ENCODE results near the gene RUNDC3A.

The RUNDC3A gene

GRCh38 chr17:44358066-44358465 is 49.7 kb downstream of the RUNDC3A start:
- Histone ChIP-seq H3K18ac (ENCODE audit: low read length) (no peak overlapping the region), H4K91ac (ENCODE audit: low read depth, low read length) (no peak overlapping the region), H2AK5ac (ENCODE audit: low read length) (no peak overlapping the region), H2BK120ac (ENCODE audit: insufficient read depth, low read length, poor library complexity) (no peak overlapping the region), H3K4ac (ENCODE audit: low read depth, low read length) (no peak overlapping the region), H3K27ac (ENCODE audit: low read depth, low read length) (no peak overlapping the region), H4K8ac (ENCODE audit: low read depth, low read length) (no peak overlapping the region), H3K9me3 (ENCODE audit: insufficient read depth, low read depth, low read length) (no peaks in the 10 kb centered on the region), H3K9ac (ENCODE audit: low read length) (no peak overlapping the region), H3K36me3 (ENCODE audit: control insufficient read depth in 1 of 2, insufficient read depth in 2 of 2, low read length in 2 of 2) (peaks cover 6 to 9% of the 10 kb centered on the region in 2 experiments), H3K4me1 (ENCODE audit: control insufficient read depth in 1 of 2, insufficient read depth in 2 of 2, low read length in 2 of 2) (peaks cover 2 to 13% of the 10 kb centered on the region in 2 experiments), H2AFZ (ENCODE audit: insufficient read depth, low read length, poor library complexity) (no peak overlapping the region), H3K23ac (ENCODE audit: low read length) (no peak overlapping the region), H4K12ac (ENCODE audit: low read depth, low read length) (no peak overlapping the region), H3K79me2 (ENCODE audit: control insufficient read depth, insufficient read depth, low read length, poor library complexity) (peaks cover 1% of the 10 kb centered on the region), H2BK12ac (ENCODE audit: low read length) (no peak overlapping the region), H3K27me3 (ENCODE audit: insufficient read depth, low read length) (no peaks in the 10 kb centered on the region), H2BK5ac (ENCODE audit: low read depth, low read length, poor library complexity) (no peak overlapping the region), H3K14ac (ENCODE audit: low read length) (no peak overlapping the region), H3K79me1 (ENCODE audit: low read length) (peaks cover 1% of the 10 kb centered on the region), H3K4me2 (ENCODE audit: low read length) (no peak overlapping the region), H3K4me3 (ENCODE audit: low read depth, low read length) (no peak overlapping the region)
- WGBS (ENCODE audit: extremely low coverage, insufficient coverage, insufficient read length) = no CpG with 5 or more reads among the region's 9 CpGs
- no peak for DNase-seq

DNA sequence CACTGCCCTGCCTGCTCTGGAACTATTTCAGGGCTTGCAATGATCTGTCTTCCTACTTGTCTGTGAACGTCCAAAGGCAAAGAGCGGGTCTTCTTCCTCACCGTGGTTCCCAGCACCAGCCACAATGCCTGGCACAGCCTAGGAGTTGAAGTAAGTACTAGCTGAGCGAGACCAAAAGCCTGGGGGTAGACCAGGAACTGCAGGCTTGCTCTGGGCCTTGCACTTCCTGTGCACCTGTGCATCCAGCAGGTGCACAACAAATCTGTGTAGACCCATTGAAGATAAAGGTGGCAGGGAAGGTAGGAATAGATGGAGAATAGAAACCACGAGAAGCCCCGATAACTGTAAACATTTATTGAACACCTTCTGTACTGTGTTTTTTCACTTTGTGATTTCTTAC is 50.6 kb downstream of the RUNDC3A start:
- no peak for DNase-seq
- H3K4me2 ChIP-seq (ENCODE audit: low read length) = no peak overlapping the region
- peaks cover 2 to 11% of the 10 kb centered on the region in 2 experiments for H3K4me1 ChIP-seq (ENCODE audit: control insufficient read depth in 1 of 2, insufficient read depth in 2 of 2, low read length in 2 of 2)
- H2AK5ac ChIP-seq (ENCODE audit: low read length) = no peak overlapping the region
- H3K9me3 ChIP-seq (ENCODE audit: insufficient read depth, low read depth, low read length) = no peaks in the 10 kb centered on the region
- no peak overlapping the region for H4K8ac ChIP-seq (ENCODE audit: low read depth, low read length)
- H3K79me2 ChIP-seq (ENCODE audit: control insufficient read depth, insufficient read depth, low read length, poor library complexity) = peaks cover 6% of the 10 kb centered on the region
- WGBS (ENCODE audit: extremely low coverage, insufficient coverage, insufficient read length) = no CpG with 5 or more reads among the region's 6 CpGs
- no peak overlapping the region for H3K27ac ChIP-seq (ENCODE audit: low read depth, low read length)
- H3K79me1 ChIP-seq (ENCODE audit: low read length) = peaks cover 6% of the 10 kb centered on the region
- H3K14ac ChIP-seq (ENCODE audit: low read length) = no peak overlapping the region
- no peak overlapping the region for H3K18ac ChIP-seq (ENCODE audit: low read length)
- H3K4me3 ChIP-seq (ENCODE audit: low read depth, low read length) = no peak overlapping the region
- H3K4ac ChIP-seq (ENCODE audit: low read depth, low read length) = no peak overlapping the region
- H2BK12ac ChIP-seq (ENCODE audit: low read length) = no peak overlapping the region
- H2BK5ac ChIP-seq (ENCODE audit: low read depth, low read length, poor library complexity) = no peak overlapping the region
- peaks cover 6 to 9% of the 10 kb centered on the region in 2 experiments for H3K36me3 ChIP-seq (ENCODE audit: control insufficient read depth in 1 of 2, insufficient read depth in 2 of 2, low read length in 2 of 2)
- H3K9ac ChIP-seq (ENCODE audit: low read length) = no peak overlapping the region
- H4K91ac ChIP-seq (ENCODE audit: low read depth, low read length) = no peak overlapping the region
- H2AFZ ChIP-seq (ENCODE audit: insufficient read depth, low read length, poor library complexity) = no peak overlapping the region
- peak overlapping the region; percentile 10 for H4K12ac ChIP-seq (ENCODE audit: low read depth, low read length)
- no peak overlapping the region for H3K23ac ChIP-seq (ENCODE audit: low read length)
- H3K27me3 ChIP-seq (ENCODE audit: insufficient read depth, low read length) = no peaks in the 10 kb centered on the region
- no peak overlapping the region for H2BK120ac ChIP-seq (ENCODE audit: insufficient read depth, low read length, poor library complexity)

GRCh38 chr17:44359458-44360143 is 51.2 kb downstream of the RUNDC3A start:
- Histone ChIP-seq H3K79me2 (ENCODE audit: control insufficient read depth, insufficient read depth, low read length, poor library complexity) (peaks cover 6% of the 10 kb centered on the region), H3K9ac (ENCODE audit: low read length) (no peak overlapping the region), H3K27ac (ENCODE audit: low read depth, low read length) (no peak overlapping the region), H4K91ac (ENCODE audit: low read depth, low read length) (no peak overlapping the region), H3K9me3 (ENCODE audit: insufficient read depth, low read depth, low read length) (no peaks in the 10 kb centered on the region), H3K4me2 (ENCODE audit: low read length) (no peak overlapping the region), H3K36me3 (ENCODE audit: control insufficient read depth in 1 of 2, insufficient read depth in 2 of 2, low read length in 2 of 2) (peaks cover 6 to 9% of the 10 kb centered on the region in 2 experiments), H4K12ac (ENCODE audit: low read depth, low read length) (no peak overlapping the region), H3K4me1 (ENCODE audit: control insufficient read depth in 1 of 2, insufficient read depth in 2 of 2, low read length in 2 of 2) (peaks cover 2 to 11% of the 10 kb centered on the region in 2 experiments), H3K27me3 (ENCODE audit: insufficient read depth, low read length) (no peaks in the 10 kb centered on the region), H3K4ac (ENCODE audit: low read depth, low read length) (no peak overlapping the region), H3K18ac (ENCODE audit: low read length) (no peak overlapping the region), H3K79me1 (ENCODE audit: low read length) (peaks cover 6% of the 10 kb centered on the region), H2BK5ac (ENCODE audit: low read depth, low read length, poor library complexity) (no peak overlapping the region), H2BK12ac (ENCODE audit: low read length) (no peak overlapping the region), H4K8ac (ENCODE audit: low read depth, low read length) (no peak overlapping the region), H3K23ac (ENCODE audit: low read length) (no peak overlapping the region), H2AFZ (ENCODE audit: insufficient read depth, low read length, poor library complexity) (no peak overlapping the region), H3K14ac (ENCODE audit: low read length) (no peak overlapping the region), H2BK120ac (ENCODE audit: insufficient read depth, low read length, poor library complexity) (no peak overlapping the region), H2AK5ac (ENCODE audit: low read length) (no peak overlapping the region), H3K4me3 (ENCODE audit: low read depth, low read length) (no peak overlapping the region)
- WGBS (ENCODE audit: extremely low coverage, insufficient coverage, insufficient read length) = no CpG with 5 or more reads among the region's 14 CpGs
- no peak for DNase-seq

DNA sequence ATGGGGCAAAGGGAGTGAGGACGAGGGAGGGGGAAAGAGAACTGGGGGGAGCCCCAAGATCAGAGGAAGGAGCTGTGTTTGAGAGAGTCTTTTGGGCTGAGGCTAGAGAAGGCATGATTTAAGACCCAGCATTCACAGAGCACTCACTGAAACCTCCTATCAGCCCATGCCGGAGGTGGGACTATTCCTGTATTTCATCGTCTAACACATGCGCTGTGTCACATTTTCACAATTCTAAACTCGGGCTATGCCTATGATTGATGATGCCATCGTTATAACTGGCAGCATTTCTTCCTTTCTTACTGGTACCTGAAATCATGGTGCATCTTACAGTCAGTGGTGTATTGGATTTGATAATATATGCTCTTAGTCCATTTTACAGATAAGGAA is 51.7 kb downstream of the RUNDC3A start:
- no CpG with 5 or more reads among the region's 6 CpGs for WGBS (ENCODE audit: extremely low coverage, insufficient coverage, insufficient read length)
- H3K79me2 ChIP-seq (ENCODE audit: control insufficient read depth, insufficient read depth, low read length, poor library complexity) = peaks cover 6% of the 10 kb centered on the region
- DNase-seq = no peak
- no peak overlapping the region for H2BK5ac ChIP-seq (ENCODE audit: low read depth, low read length, poor library complexity)
- H3K79me1 ChIP-seq (ENCODE audit: low read length) = peaks cover 6% of the 10 kb centered on the region
- H3K4me3 ChIP-seq (ENCODE audit: low read depth, low read length) = no peak overlapping the region
- H4K12ac ChIP-seq (ENCODE audit: low read depth, low read length) = no peak overlapping the region
- no peak overlapping the region for H3K9ac ChIP-seq (ENCODE audit: low read length)
- no peak overlapping the region for H2BK12ac ChIP-seq (ENCODE audit: low read length)
- H3K18ac ChIP-seq (ENCODE audit: low read length) = no peak overlapping the region
- H3K27me3 ChIP-seq (ENCODE audit: insufficient read depth, low read length) = no peaks in the 10 kb centered on the region
- H2AK5ac ChIP-seq (ENCODE audit: low read length) = no peak overlapping the region
- no peak overlapping the region for H3K4me2 ChIP-seq (ENCODE audit: low read length)
- H2AFZ ChIP-seq (ENCODE audit: insufficient read depth, low read length, poor library complexity) = no peak overlapping the region
- H3K4me1 ChIP-seq (ENCODE audit: control insufficient read depth in 1 of 2, insufficient read depth in 2 of 2, low read length in 2 of 2) = peaks cover 2 to 11% of the 10 kb centered on the region in 2 experiments
- H3K36me3 ChIP-seq (ENCODE audit: control insufficient read depth in 1 of 2, insufficient read depth in 2 of 2, low read length in 2 of 2) = peaks cover 4 to 9% of the 10 kb centered on the region in 2 experiments
- H3K23ac ChIP-seq (ENCODE audit: low read length) = no peak overlapping the region
- no peak overlapping the region for H3K27ac ChIP-seq (ENCODE audit: low read depth, low read length)
- no peak overlapping the region for H4K8ac ChIP-seq (ENCODE audit: low read depth, low read length)
- H3K9me3 ChIP-seq (ENCODE audit: insufficient read depth, low read depth, low read length) = no peaks in the 10 kb centered on the region
- H2BK120ac ChIP-seq (ENCODE audit: insufficient read depth, low read length, poor library complexity) = no peak overlapping the region
- no peak overlapping the region for H3K4ac ChIP-seq (ENCODE audit: low read depth, low read length)
- no peak overlapping the region for H4K91ac ChIP-seq (ENCODE audit: low read depth, low read length)
- no peak overlapping the region for H3K14ac ChIP-seq (ENCODE audit: low read length)
